DMS79 (cell line): ENCODE results near the gene STAT3.

ENCODE experiments used
- DNase-seq: peaks from one replicate; lab custom pipeline; 2025; lab: John Stamatoyannopoulos, UW

The STAT3 gene

DNA sequence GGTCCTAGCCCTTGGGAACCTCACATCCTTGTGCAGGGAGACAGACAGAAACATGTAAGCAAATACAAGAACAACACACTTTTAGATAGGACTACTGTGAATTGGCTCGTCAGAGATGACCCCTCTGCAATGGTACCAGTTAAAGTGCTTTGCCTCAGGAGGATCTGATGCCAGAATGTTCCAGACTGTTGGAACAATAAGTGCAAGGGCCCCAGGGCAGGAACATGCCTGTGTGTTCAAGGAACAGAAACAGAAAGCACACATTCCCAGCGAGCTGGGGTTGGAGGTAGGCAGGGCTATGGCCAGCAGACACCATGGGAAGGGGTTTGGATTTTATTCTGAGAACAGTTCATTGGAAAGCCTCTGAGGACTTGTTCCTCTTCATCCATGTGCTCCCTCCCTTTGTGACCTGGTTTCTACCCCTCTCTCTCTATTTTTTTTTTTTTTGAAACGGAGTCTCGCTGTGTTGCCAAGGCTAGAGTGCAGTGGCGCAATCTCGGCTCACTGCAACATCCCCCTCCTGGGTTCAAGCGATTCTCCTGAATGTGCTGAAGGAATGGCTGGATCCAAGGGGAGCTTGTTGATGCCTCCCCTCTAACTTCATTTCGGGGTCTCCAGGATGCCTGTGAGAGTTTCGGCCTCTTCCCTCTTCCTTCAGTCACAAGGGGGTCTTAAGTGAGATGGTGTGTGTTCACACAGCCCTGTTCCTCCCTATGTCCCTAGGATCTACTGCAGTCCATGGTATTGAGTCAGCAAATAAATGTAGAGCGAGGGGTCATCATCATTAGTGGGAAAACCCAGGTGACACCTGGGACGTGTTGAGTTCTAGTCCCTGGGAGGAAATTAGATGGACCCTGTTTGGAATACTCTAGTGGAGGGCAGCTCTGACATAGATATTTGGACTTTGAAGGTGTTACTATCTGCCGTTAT is 93.5 kb downstream of the STAT3 start:
- no peak for DNase-seq

GRCh38 chr17:42291129-42291528 is 97.1 kb downstream of the STAT3 start:
- DNase-seq = no peak

DNA sequence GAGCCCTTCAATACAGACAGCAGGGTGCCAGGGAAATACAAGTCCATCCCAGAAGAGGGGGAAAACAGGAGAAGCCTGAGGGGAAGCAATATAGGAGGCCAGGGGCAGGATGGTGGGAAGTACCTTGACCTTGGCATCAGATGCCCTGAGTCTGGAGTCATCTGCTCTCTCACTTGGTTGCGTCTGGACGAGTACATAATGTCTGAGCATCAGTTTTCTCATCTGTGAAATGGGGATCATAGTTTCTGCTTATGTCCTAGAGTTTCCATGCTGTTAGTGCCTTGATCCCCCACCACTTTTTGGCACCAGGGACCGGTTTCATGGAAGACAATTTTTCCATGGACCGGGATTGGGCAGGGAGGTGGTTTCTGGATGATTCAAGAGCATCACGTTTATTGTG is 97.7 kb downstream of the STAT3 start:
- DNase-seq = no peak

GRCh38 chr17:42289611-42290181 is 98.5 kb downstream of the STAT3 start:
- no peak for DNase-seq

GRCh38 chr17:42288803-42289610 is 99.2 kb downstream of the STAT3 start:
- DNase-seq = peak; percentile 38

- DNase-seq = peak; percentile 21
Observed at GRCh38 chr17:42287977-42288802, 100.1 kb downstream of the STAT3 start, which contains the start of gene STAT5A. Gene STAT5A, plus strand, starts transcription at chr17:42288498. Its CDS starts 914 bp downstream, at chr17:42289412.

DNA sequence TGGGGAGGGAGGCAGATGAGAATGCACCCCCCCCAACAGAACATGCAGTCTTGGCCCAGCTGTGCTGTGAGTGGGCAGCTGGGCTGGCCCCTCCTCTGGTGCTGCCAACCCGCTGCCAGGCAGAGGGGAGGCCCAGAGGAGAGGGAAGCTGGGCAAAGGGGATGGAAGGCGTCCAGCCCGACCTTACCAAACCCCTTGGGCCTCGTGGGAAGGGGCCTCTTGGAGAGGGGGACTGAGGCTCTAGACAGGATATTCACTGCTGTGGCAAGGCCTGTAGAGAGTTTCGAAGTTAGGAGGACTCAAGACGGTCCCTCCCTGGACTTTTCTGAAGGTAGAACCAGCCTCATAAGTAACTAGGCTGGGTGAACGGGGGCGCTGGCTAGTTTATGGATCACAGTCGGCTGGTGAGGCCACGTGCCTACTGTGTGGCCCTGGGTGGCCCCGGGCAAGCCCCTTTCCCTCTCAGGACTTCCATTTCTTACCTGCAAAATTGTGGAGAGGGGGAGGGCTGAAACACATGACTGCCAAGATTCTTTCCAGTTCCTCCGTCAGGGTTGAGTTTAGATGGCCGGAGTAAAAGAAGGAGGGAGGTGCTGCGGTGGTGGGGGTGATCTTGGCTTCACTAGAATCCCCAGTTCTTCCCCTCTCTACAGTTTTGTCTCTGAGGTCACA is 100.8 kb downstream of the STAT3 start:
- DNase-seq = no peak

GRCh38 chr17:42286411-42287221 is 101.6 kb downstream of the STAT3 start:
- DNase-seq = no peak

DNA sequence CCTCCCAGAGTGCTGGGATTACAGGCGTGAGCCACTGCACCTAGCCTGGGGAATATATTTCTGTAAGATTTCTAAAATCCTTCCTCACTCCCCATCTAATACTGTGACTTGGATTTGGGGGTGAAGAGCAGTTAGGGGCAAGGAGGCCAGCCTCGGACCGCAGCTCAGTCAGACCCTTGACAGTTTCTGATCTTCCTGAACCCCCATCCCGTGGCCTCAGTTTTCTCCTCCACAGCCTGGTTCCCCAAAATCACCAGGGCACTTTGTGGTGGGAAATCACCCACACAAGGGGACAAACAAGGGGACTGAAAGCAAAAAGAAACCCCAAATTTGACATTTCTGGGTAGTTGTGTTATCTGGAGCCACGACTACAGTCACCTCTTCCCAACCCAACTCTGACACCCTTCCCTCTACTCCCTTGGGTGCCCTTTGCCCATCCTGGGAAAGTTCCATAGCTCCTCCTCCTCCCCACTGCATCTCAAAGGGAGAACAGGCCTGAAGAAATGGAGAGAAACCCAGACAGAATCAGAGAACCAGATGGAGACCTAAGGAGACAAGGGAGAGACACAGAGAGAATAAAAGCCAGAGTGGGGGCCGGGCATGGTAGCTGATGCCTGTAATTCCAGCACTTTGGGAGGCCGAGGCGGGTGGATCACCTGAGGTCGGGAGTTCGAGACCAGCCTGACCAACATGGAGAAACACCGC is 102.7 kb downstream of the STAT3 start:
- no peak for DNase-seq

DNA sequence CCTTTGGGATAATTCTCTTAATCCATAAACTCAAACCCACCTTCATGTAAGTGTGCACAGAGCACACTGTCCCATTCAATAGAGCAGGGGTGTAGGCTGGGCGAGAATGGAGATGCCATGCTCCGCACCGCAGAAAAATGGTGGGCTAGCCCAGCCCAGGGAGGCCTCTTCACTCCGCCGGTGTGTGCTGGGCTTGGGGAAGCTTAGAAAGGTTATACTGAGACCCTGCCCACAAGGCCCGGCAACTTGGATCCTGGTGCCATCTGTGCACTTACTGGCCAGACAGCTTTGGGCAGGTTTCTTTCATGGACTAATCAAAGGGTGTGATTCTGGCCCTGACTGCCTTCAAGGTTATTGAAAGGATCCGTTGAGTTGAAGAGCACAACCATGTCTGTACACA is 103.7 kb downstream of the STAT3 start:
- DNase-seq = no peak

- DNase-seq = no peak
Observed at GRCh38 chr17:42284024-42284369, 104.2 kb downstream of the STAT3 start.

- no peak for DNase-seq
Observed at GRCh38 chr17:42283241-42284023, 104.8 kb downstream of the STAT3 start.

DNA sequence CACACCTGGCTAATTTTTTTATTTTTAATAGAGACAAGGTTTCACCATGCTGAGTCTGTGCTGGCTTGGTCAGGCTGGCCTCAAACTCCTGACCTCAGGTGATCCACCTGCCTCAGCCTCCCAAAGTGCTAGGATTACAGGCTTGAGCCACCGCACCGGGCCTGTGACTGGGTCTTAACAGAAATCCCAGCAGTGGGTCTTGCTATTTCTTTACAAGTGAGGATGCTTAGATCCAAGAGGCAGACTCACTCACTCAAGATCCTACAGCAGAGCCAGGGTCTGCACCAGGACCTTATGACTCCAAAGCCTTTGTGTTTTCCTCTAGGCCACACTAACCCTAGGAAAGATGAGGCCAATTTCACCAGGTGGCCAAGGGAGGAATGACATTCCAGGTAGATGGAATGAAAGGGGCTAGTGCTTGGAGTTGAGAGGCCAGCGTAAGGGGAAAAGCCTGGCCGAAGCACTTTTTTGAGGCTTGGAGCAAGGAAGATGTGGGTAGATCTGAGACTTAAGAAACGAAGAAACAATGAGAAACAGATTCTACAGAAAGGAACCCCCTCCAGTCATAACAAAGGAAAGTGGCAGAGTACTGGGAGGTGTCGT is 105.7 kb downstream of the STAT3 start:
- no peak for DNase-seq

DNA sequence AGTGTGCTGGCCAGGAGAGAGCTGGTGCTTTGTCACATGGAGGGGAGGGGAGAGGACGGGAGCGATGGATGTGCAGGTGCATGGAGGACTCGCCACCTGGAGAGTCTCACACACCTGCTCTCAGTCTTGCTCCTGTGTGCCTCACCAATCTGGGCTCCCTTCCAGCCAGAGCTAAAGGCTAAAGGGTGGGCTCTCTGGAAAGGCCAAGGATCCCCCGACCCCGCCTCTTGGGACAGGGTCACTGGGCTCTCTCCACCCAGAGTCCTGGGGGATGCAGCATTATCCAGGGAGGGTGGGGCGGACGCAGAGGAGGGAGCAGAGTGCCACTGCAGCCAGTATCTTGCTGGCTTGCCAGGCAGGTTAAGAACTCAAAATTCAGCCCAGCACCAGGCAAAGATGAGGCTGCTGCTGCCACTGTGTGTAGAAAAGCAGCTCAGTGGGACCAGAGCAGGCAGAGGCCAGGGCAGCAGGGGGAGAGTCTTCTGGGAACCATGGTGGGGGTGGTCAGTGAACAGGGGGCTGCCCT is 106.6 kb downstream of the STAT3 start:
- peak; percentile 91 for DNase-seq

DNA sequence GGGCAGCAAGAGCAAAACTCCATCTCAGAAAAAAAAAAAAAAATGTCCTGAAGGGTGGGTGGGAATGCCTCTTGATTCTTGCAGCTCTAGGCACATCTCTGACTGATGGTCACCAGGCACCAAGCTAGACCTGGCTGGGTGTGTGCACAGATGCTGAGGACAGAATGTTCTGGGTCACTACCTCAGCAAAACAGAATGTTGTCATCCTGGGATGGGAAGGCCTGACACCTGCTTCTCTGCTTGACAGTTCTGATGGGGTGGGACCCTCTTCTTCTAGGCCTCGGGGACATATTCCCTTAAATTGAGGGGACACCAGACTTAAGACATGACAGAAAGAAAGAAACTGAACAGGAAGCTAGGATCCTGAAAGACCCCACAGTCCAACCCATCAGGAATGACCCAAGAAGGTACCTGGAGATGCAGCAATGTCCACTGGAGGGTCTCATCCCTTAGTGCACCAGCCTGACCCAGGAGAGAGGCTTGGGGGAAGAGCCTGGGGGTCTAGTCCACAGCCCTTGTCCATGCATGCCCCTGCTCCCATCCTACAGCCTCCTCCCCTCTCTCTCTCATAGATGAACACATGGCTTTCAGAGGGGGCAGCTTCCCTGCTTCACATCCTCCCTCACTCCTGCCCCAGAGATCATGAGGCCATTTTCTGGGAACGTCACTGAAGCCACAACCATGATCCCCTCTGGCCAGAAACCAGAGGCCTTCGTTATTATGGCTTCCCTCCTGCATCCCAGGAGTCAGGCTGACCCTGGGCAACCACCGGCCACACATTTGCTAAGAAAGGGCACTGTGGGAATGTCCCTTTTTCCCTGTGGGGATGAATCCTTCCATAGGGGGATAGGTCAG is 108.2 kb downstream of the STAT3 start:
- DNase-seq = no peak

DNA sequence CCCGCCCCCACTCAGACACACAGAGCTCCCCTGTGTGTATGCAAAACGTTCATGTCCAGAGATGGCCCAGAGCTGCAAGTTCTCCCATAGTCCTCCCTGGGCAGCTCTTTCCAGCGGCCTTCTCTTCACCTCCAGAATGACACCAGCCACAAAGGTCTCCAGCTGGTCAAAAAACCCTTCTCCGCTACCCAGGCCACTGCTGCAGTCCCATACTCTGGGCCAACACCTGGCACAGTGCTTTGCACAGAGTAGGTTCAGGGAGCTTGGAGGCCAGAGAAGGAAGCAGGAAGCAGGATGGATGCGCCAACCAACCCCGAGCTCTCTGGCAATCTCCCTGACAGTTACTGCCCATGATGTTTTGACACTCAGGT is 110.9 kb downstream of the STAT3 start:
- DNase-seq = no peak

- peak; percentile 38 for DNase-seq
Observed at GRCh38 chr17:42276609-42277341, 111.5 kb downstream of the STAT3 start.
